OCI-LY3 (cell line): ENCODE measurements around the gene ACADM.
"Not testable (repeated sequence)": the region's sequence is repeated elsewhere in the genome, so short reads cannot be mapped to it uniquely, and the experiment has no call there.

Experiments used
- CTCF ChIP-seq: fragments of 200-600, 300-600 bp; sonication (generic); IDR thresholded peaks from 2 replicates; pipeline ENCODE4 v1.5.1; 2014; ENCODE audit warnings: antibody characterized with exemption, low read length, low read depth
- EZH2phosphoT487 ChIP-seq: fragments of 200-600 bp; shearing (Covaris generic); IDR thresholded peaks from 2 replicates; pipeline ENCODE4 v1.6.1; 2018; ENCODE audit warnings: antibody characterized with exemption, mixed run types, low read depth

DNA sequence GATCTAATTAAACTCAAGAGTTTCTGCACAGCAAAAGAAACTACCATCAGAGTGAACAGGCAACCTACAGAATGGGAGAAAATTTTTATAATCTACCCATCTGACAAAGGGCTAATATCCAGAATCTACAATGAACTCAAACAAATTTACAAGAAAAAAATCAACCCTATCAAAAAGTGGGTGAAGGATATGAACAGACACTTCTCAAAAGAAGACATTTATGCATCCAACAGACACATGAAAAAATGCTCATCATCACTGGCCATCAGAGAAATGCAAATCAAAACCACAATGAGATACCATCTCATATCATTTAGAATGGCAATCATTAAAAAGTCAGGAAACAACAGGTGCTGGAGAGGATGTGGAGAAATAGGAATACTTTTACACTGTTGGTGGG is 32.7 kb downstream of the ACADM start:
- not testable (repeated sequence) for TF ChIP-seq CTCF, EZH2phosphoT487
